Fibroblast of lung (primary cell): ENCODE results near the gene CRAMP1. TPM values are rescaled to one million over a fixed set of nuclear protein-coding genes. Genes with fewer than 3 reads are reported as not detected.

Experiments
- DNase-seq, 2 donors: peaks; one replicate each; pipeline versions ENCODE4 v3.0.0 to v3.0.0-alpha.2; 2010; ENCODE audit warnings: low read depth in 2 of 2
- H2AFZ ChIP-seq: 2 replicates; pipeline ENCODE4 v1.5.1; 2012; ENCODE audit warnings: low read length, control low read depth, inconsistent platforms
- H3K27ac ChIP-seq: 2 replicates; pipeline ENCODE4 v1.5.1; 2011; ENCODE audit warnings: low read length, control low read depth; ENCODE audit not compliant: insufficient read depth
- H3K27me3 ChIP-seq: 2 replicates; pipeline ENCODE4 v1.5.1; 2011; ENCODE audit warnings: mild to moderate bottlenecking, low read length; ENCODE audit not compliant: control insufficient read depth, insufficient read depth
- H3K36me3 ChIP-seq: 2 replicates; pipeline ENCODE4 v1.5.1; 2011; ENCODE audit warnings: low read length; ENCODE audit not compliant: control insufficient read depth, insufficient read depth
- H3K4me1 ChIP-seq: 2 replicates; pipeline ENCODE4 v1.5.1; 2011; ENCODE audit warnings: low read length; ENCODE audit not compliant: control insufficient read depth, insufficient read depth; ENCODE audit errors: extremely low read depth
- H3K4me2 ChIP-seq: 2 replicates; pipeline ENCODE4 v1.5.1; 2011; ENCODE audit warnings: low read length, control low read depth; ENCODE audit not compliant: insufficient read depth; ENCODE audit errors: extremely low read depth
- H3K4me3 ChIP-seq, 4 experiments: fragments of 200-600 bp in 1 of 4; sonication (generic) in 1 of 4; replicated peaks in 1 of 4; 2 replicates each; pipeline ENCODE4 v1.5.1; 2011 to 2016; ENCODE audit warnings: low read length in 4 of 4, low read depth in 3 of 4, mild to moderate bottlenecking in 3 of 4, control low read depth in 2 of 4, inconsistent platforms in 1 of 4, mixed read lengths in 1 of 4; ENCODE audit not compliant: insufficient read depth in 1 of 4; ENCODE audit errors: control extremely low read depth in 1 of 4
- H3K79me2 ChIP-seq: 2 replicates; pipeline ENCODE4 v1.5.1; 2012; ENCODE audit warnings: mild to moderate bottlenecking, low read length, inconsistent platforms; ENCODE audit not compliant: control insufficient read depth, insufficient read depth
- H3K9ac ChIP-seq: 2 replicates; pipeline ENCODE4 v1.5.1; 2011; ENCODE audit warnings: mild to moderate bottlenecking, low read length, control low read depth; ENCODE audit not compliant: insufficient read depth
- H3K9me3 ChIP-seq: 2 replicates; pipeline ENCODE4 v1.5.1; 2012; ENCODE audit warnings: low read depth, low read length; ENCODE audit not compliant: control insufficient read depth, insufficient read depth
- H4K20me1 ChIP-seq: 2 replicates; pipeline ENCODE4 v1.5.1; 2011; ENCODE audit warnings: low read length; ENCODE audit not compliant: control insufficient read depth, insufficient read depth; ENCODE audit errors: extremely low read depth
- EZH2 ChIP-seq: IDR thresholded peaks from 2 replicates; pipeline ENCODE4 v1.5.1; 2012; ENCODE audit warnings: low read length, control low read depth, mild to moderate bottlenecking; ENCODE audit errors: missing control alignments
- polyA plus RNA-seq, 2 donors: library from polyadenylated mRNA; depleted of rRNA in 1 of 2; stranded (reverse) in 1 of 2; unstranded in 1 of 2; fragments of >200 nt; gene quantifications; 2 replicates each; pipeline ENCODE4 v1.2.1, GENCODE V29; 2011 to 2012; ENCODE audit warnings: missing spikeins in 1 of 2
- total RNA-seq: library from RNA; depleted of rRNA; stranded (reverse); fragments of >200 nt; gene quantifications from 2 replicates; pipeline ENCODE4 v1.2.1, GENCODE V29; 2014
- TF ChIP-seq, protein P1 (sequence below), 2 donors: IDR thresholded peaks in 1 of 2; conservative IDR thresholded peaks in 1 of 2; 1 replicate in 1 of 2; 2 replicates in 1 of 2; pipeline ENCODE4 v1.5.1; 2011 to 2012; ENCODE audit warnings: low read length in 2 of 2, control low read depth in 1 of 2, inconsistent platforms in 1 of 2, low read depth in 1 of 2, mild to moderate bottlenecking in 1 of 2

Gene CRAMP1
- total and polyA plus RNA-seq, 2 donors (not counting 1 experiment from before 2014, with no cell fraction given) = 6.2 to 7.8 TPM

DNA sequence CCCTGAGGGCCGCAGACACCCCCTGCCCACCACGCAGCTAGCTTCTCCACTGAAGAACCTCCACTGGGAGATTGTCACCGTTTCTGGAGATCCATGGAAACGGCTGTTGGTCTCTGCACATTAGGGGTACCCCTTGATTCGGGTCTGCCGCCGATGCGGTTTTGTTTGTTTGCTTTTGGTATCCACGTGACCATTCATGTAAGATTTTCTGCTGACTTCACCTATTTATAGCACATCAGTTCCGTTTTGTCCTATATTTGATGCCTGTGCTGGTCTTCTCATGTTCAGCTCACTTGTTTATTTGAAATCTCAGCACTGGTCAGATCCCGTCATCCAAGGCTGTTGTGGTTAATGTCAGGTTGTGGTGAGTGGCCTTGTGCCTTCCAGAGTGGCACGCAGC, 21.1 kb downstream of the CRAMP1 start:
- Histone ChIP-seq H3K9ac (no peak overlapping the region), H2AFZ (no peak overlapping the region), H4K20me1 (peaks cover 2% of the 10 kb centered on the region), H3K79me2 (peaks cover 31% of the 10 kb centered on the region), H3K4me2 (no peak overlapping the region), H3K9me3 (no peaks in the 10 kb centered on the region), H3K4me3 (no peak overlapping the region), H3K27me3 (no peaks in the 10 kb centered on the region), H3K36me3 (peaks cover 22% of the 10 kb centered on the region), H3K27ac (no peak overlapping the region), H3K4me1 (no peaks in the 10 kb centered on the region)
- no peak for DNase-seq
- TF ChIP-seq, protein P1, sequence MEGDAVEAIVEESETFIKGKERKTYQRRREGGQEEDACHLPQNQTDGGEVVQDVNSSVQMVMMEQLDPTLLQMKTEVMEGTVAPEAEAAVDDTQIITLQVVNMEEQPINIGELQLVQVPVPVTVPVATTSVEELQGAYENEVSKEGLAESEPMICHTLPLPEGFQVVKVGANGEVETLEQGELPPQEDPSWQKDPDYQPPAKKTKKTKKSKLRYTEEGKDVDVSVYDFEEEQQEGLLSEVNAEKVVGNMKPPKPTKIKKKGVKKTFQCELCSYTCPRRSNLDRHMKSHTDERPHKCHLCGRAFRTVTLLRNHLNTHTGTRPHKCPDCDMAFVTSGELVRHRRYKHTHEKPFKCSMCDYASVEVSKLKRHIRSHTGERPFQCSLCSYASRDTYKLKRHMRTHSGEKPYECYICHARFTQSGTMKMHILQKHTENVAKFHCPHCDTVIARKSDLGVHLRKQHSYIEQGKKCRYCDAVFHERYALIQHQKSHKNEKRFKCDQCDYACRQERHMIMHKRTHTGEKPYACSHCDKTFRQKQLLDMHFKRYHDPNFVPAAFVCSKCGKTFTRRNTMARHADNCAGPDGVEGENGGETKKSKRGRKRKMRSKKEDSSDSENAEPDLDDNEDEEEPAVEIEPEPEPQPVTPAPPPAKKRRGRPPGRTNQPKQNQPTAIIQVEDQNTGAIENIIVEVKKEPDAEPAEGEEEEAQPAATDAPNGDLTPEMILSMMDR (conservative IDR thresholded peaks at IDR 0.05 in 1 of 2, IDR thresholded peaks at IDR 0.05 in 1 of 2; ENCODE audit: low read depth in 1 of 2, low read length in 2 of 2) = no peak
- no peak for TF ChIP-seq EZH2

DNA sequence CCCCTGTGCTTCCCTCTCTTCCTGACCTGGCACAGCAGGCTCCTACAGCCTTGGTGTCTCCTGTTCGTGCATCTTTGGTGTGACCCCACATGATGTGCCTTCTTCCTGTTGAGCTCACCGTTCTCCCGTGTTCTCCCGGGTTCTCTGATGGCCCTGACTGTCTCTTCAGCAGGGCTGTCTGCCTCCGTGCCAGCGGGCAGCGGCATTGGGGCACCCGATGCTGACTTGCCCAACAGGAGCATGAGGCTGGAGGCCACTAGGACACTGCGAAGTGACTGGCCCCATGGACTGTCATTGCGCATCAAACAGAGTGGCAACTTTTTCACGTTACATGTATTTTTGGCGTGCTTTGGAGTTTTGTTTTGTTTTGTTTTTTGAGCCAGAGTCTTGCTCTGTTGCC, 22.4 kb downstream of the CRAMP1 start:
- no peaks in the 10 kb centered on the region for H3K27me3 ChIP-seq
- no peak for TF ChIP-seq EZH2
- TF ChIP-seq, protein P1 (conservative IDR thresholded peaks at IDR 0.05 in 1 of 2, IDR thresholded peaks at IDR 0.05 in 1 of 2; ENCODE audit: low read depth in 1 of 2, low read length in 2 of 2) = no peak
- H3K4me1 ChIP-seq = no peaks in the 10 kb centered on the region
- H3K79me2 ChIP-seq = peaks cover 20% of the 10 kb centered on the region
- no peak overlapping the region for H3K4me2 ChIP-seq
- H3K27ac ChIP-seq = no peak overlapping the region
- no peaks in the 10 kb centered on the region for H3K9me3 ChIP-seq
- no peak overlapping the region for H3K9ac ChIP-seq
- H2AFZ ChIP-seq = no peak overlapping the region
- peaks cover 24% of the 10 kb centered on the region for H3K36me3 ChIP-seq
- H3K4me3 ChIP-seq = no peak overlapping the region
- no peak for DNase-seq
- H4K20me1 ChIP-seq = peaks cover 2% of the 10 kb centered on the region

DNA sequence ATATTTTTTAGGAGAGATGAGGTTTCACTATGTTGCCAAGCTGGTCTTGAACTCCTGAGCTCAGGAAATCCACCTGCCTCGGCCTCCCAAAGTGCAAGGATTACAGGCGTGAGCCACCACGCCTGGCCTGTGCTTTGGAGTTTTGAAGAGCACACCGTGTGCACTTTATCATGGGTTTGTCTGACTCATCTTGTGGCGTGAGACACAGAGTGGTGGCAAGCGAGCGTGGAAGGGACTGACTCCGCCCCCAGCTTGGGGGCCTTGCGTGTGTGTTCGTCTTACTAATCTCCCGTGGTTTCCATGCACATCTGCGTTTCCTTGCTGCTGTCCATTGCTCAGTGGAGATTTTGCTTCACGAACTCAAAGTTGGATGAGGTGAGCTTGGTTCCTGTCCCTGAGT, 22.9 kb downstream of the CRAMP1 start:
- no peak overlapping the region for H3K4me2 ChIP-seq
- H3K27ac ChIP-seq = no peak overlapping the region
- peaks cover 2% of the 10 kb centered on the region for H4K20me1 ChIP-seq
- peaks cover 24% of the 10 kb centered on the region for H3K36me3 ChIP-seq
- no peaks in the 10 kb centered on the region for H3K9me3 ChIP-seq
- no peaks in the 10 kb centered on the region for H3K4me1 ChIP-seq
- no peak for DNase-seq
- no peak for TF ChIP-seq EZH2
- TF ChIP-seq, protein P1 (conservative IDR thresholded peaks at IDR 0.05 in 1 of 2, IDR thresholded peaks at IDR 0.05 in 1 of 2; ENCODE audit: low read depth in 1 of 2, low read length in 2 of 2) = no peak
- H3K79me2 ChIP-seq = peaks cover 18% of the 10 kb centered on the region
- no peaks in the 10 kb centered on the region for H3K27me3 ChIP-seq
- no peak overlapping the region for H3K4me3 ChIP-seq
- no peak overlapping the region for H2AFZ ChIP-seq
- no peak overlapping the region for H3K9ac ChIP-seq
